Cardiac fibroblast (primary cell): ENCODE data around the gene FAM228A.

Experiments used
- DNase-seq, 2 donors: peaks; one replicate each; pipeline versions ENCODE4 v3.0.0 to v3.0.0-alpha.2; 2010; ENCODE audit warnings: low read depth in 2 of 2
- H3K4me3 ChIP-seq, 2 donors: replicated peaks in 1 of 2; 1 replicate in 1 of 2; 2 replicates in 1 of 2; pipeline ENCODE4 v1.5.1; 2011; ENCODE audit warnings: low read depth in 2 of 2, low read length in 2 of 2, mild to moderate bottlenecking in 2 of 2, moderate library complexity in 1 of 2
- TF ChIP-seq, protein P1 (sequence below): IDR thresholded peaks from one replicate; pipeline ENCODE4 v1.5.1; 2011; ENCODE audit warnings: low read depth, mild to moderate bottlenecking, low read length, inconsistent platforms

FAM228A gene

DNA sequence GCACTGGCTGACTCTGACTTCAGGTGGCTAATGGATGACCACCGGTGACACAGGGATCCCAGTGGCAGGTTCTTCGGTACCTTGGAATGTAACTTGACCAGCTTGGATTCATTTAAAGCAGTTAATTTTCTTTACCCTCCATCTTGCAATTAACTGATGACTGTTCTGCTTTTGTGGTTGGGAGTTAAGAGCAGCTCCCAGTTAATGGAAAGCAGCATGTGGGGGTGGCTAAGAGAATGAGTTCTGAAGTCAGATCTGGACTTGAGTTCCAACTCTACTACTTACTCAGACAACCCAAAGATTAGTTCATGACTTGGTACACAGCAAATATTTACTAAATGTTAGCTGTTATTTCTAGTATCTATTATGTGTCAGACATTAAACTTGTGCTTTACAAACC is 58.5 kb downstream of the FAM228A start:
- no peak overlapping the region for H3K4me3 ChIP-seq
- TF ChIP-seq, protein P1, sequence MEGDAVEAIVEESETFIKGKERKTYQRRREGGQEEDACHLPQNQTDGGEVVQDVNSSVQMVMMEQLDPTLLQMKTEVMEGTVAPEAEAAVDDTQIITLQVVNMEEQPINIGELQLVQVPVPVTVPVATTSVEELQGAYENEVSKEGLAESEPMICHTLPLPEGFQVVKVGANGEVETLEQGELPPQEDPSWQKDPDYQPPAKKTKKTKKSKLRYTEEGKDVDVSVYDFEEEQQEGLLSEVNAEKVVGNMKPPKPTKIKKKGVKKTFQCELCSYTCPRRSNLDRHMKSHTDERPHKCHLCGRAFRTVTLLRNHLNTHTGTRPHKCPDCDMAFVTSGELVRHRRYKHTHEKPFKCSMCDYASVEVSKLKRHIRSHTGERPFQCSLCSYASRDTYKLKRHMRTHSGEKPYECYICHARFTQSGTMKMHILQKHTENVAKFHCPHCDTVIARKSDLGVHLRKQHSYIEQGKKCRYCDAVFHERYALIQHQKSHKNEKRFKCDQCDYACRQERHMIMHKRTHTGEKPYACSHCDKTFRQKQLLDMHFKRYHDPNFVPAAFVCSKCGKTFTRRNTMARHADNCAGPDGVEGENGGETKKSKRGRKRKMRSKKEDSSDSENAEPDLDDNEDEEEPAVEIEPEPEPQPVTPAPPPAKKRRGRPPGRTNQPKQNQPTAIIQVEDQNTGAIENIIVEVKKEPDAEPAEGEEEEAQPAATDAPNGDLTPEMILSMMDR: no peak
- DNase-seq: no peak

DNA sequence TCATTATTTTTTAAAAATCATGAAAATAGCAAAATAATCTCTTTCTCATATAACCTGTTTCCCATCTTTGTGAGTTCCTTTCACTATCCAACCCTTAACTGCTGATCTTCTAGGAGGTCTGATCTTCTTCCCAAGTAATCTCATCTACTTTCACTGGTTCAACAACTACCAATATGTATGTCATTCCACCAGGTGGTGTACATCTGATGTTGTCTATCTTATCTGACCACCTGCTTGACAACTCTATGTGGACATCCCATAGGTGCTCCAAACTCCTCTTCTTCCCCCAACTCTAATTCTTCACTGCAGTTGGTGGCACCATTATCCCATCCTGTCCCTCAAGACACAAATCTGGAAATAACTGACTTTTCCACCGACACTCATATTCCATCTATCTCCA is 62.5 kb downstream of the FAM228A start:
- TF ChIP-seq, protein P1: no peak
- no peak for DNase-seq
- no peak overlapping the region for H3K4me3 ChIP-seq

DNA sequence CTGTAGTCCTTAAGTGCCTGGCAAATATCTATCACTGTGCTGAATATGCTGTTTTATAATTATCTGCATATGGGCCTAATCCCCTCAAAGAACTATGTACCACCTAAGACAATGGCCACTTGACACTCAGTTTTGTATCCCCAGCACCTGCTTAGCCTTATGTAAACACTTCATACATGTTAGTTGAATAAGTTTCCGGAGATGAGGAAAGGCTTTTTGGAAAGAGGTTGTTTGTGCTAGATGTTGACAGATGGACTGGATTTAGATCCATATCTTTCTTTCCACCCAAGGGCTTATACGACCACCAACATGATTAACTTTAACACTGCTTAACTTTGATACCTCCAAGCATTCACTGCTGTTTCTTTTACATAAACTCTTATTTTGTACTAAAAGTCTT is 63.3 kb downstream of the FAM228A start:
- DNase-seq: no peak
- no peak overlapping the region for H3K4me3 ChIP-seq
- TF ChIP-seq, protein P1: no peak

DNA sequence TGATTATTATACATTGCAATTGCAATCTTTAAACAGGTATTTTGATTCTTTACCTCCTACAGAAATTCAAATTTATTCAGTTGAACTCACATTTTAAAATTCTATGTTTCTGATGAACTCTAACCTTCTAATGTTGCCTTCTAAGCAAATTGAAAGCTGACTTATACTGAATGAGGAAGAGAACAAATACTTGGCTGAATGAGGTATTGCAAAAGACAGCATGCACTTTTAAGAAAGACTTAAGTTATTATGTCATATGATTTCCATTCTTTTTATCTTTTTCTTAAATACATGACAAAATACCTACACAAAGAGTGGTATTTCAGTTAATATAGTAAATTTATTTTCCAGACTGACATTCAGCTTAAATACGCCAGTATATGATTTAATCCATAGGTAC is 64.7 kb downstream of the FAM228A start:
- DNase-seq: peak in 1 of 2 donors; percentile 40
- TF ChIP-seq, protein P1: no peak
- H3K4me3 ChIP-seq: no peak overlapping the region
